Neural progenitor cell (in vitro differentiated cells): Measurements from ENCODE around the gene KRTAP9-9. TPM values are rescaled to one million over a fixed set of nuclear protein-coding genes. Genes with fewer than 3 reads are reported as not detected.
"Not testable (repeated sequence)": the region's sequence is repeated elsewhere in the genome, so short reads cannot be mapped to it uniquely, and the experiment has no call there.

Experiments used
- DNase-seq: peaks from one replicate; pipeline ENCODE4 v3.0.0-alpha.2; 2016; ENCODE audit warnings: low spot score
- H2AFZ ChIP-seq: fragments of 200-600 bp; sonication (generic); replicated peaks from 2 replicates; pipeline ENCODE4 v1.6.1; 2016; ENCODE audit warnings: antibody characterized with exemption
- H3F3A ChIP-seq: fragments of 200-600 bp; sonication (generic); 2 replicates; pipeline ENCODE4 v1.6.1; 2016; ENCODE audit warnings: antibody characterized with exemption, low read depth
- H3K27ac ChIP-seq: fragments of 200-600 bp; sonication (generic); 2 replicates; pipeline ENCODE4 v1.5.1; 2016; ENCODE audit warnings: mild to moderate bottlenecking
- H3K27me3 ChIP-seq: fragments of 200-600 bp; sonication (generic); 2 replicates; pipeline ENCODE4 v1.6.1; 2016; ENCODE audit warnings: mild to moderate bottlenecking, moderate library complexity
- H3K36me3 ChIP-seq: fragments of 200-600 bp; sonication (generic); 2 replicates; pipeline ENCODE4 v1.5.1; 2016
- H3K4me1 ChIP-seq: fragments of 200-600 bp; sonication (generic); 2 replicates; pipeline ENCODE4 v1.6.1; 2016; ENCODE audit warnings: mixed run types
- H3K4me2 ChIP-seq: fragments of 200-600 bp; sonication (generic); 2 replicates; pipeline ENCODE4 v1.6.1; 2016
- H3K4me3 ChIP-seq: fragments of 200-600 bp; sonication (generic); 2 replicates; pipeline ENCODE4 v1.5.1; 2016
- H3K79me2 ChIP-seq: fragments of 200-600 bp; sonication (generic); 2 replicates; pipeline ENCODE4 v1.6.1; 2016; ENCODE audit warnings: low read depth
- H3K9ac ChIP-seq: fragments of 200-600 bp; sonication (generic); 2 replicates; pipeline ENCODE4 v1.6.1; 2016
- H3K9me3 ChIP-seq: fragments of 200-600 bp; sonication (generic); 2 replicates; pipeline ENCODE4 v1.5.1; 2016; ENCODE audit warnings: low read depth
- H4K20me1 ChIP-seq: fragments of 200-600 bp; sonication (generic); 2 replicates; pipeline ENCODE4 v1.6.1; 2016; ENCODE audit warnings: low read depth
- H3K27ac Mint-ChIP-seq: 3 replicates; pipeline ENCODE4 v1.8.0; 2021; ENCODE audit warnings: mixed read lengths
- H3K27me3 Mint-ChIP-seq: 2 replicates; pipeline ENCODE4 v1.8.0; 2022; ENCODE audit warnings: low read depth, mild to moderate bottlenecking, inconsistent platforms, moderate library complexity, mixed read lengths; ENCODE audit not compliant: insufficient read depth
- H3K36me3 Mint-ChIP-seq: 3 replicates; pipeline ENCODE4 v1.8.0; 2021; ENCODE audit warnings: mixed read lengths
- H3K4me1 Mint-ChIP-seq: 3 replicates; pipeline ENCODE4 v1.8.0; 2021; ENCODE audit warnings: mixed read lengths
- H3K4me3 Mint-ChIP-seq: 3 replicates; pipeline ENCODE4 v1.8.0; 2021; ENCODE audit warnings: mild to moderate bottlenecking, moderate library complexity, mixed read lengths
- H3K9me3 Mint-ChIP-seq: 3 replicates; pipeline ENCODE4 v1.8.0; 2020; ENCODE audit warnings: mixed read lengths
- EZH2 ChIP-seq: fragments of 200-600 bp; sonication (generic); IDR thresholded peaks from 2 replicates; pipeline ENCODE4 v1.6.1; 2017; ENCODE audit warnings: antibody characterized with exemption, mild to moderate bottlenecking, moderate library complexity
- EZH2phosphoT487 ChIP-seq: fragments of 200-600 bp; sonication (generic); IDR thresholded peaks from 2 replicates; pipeline ENCODE4 v1.6.1; 2017; ENCODE audit warnings: antibody characterized with exemption
- total RNA-seq: library from RNA; depleted of rRNA; stranded (reverse); fragments of >200 nt; gene quantifications from 2 replicates; pipeline ENCODE4 v1.2.3, GENCODE V29; 2015; ENCODE audit warnings: low replicate concordance
- TF ChIP-seq, protein P1 (sequence below): fragments of 200-600 bp; sonication (generic); IDR thresholded peaks from 2 replicates; pipeline ENCODE4 v1.5.1; 2017; ENCODE audit warnings: antibody characterized with exemption, mild to moderate bottlenecking

Gene KRTAP9-9
- total RNA-seq, 1 donor from 2014 or later = not detected

DNA sequence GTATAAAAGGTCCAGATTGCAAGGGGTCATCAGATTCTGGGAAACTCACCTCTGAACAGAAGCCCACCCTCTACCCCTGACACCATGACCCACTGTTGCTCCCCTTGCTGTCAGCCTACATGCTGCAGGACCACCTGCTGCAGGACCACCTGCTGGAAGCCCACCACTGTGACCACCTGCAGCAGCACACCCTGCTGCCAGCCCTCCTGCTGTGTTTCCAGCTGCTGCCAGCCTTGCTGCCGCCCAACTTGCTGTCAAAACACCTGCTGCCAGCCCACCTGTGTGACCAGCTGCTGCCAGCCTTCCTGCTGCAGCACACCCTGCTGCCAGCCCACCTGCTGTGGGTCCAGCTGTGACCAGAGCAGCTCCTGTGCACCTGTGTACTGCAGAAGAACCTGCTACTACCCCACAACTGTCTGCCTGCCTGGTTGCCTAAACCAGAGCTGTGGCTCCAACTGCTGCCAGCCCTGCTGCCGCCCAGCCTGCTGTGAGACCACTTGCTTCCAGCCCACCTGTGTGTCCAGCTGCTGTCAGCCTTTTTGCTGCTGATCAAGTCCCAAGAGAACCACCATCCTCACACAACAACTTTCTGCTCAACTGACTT lies 5.4 kb upstream of the KRTAP9-9 start, which contains the start of gene KRTAP9-4:
Gene KRTAP9-4 (plus strand): TSS at position 51 of the 604 bp plus-strand sequence. CDS start 34 bp downstream, at position 85.
- H3K9me3 ChIP-seq, H3K9ac ChIP-seq, H3K4me1 ChIP-seq, H3K36me3 ChIP-seq, H3K4me3 ChIP-seq, H3K79me2 ChIP-seq, H3K27me3 ChIP-seq, H3K27ac ChIP-seq, H3K27me3 Mint-ChIP-seq, H3K9me3 Mint-ChIP-seq, H2AFZ ChIP-seq, H3F3A ChIP-seq, DNase-seq, H3K4me2 ChIP-seq, H3K36me3 Mint-ChIP-seq, H3K27ac Mint-ChIP-seq, H3K4me3 Mint-ChIP-seq, H4K20me1 ChIP-seq, H3K4me1 Mint-ChIP-seq: not testable (repeated sequence)

DNA sequence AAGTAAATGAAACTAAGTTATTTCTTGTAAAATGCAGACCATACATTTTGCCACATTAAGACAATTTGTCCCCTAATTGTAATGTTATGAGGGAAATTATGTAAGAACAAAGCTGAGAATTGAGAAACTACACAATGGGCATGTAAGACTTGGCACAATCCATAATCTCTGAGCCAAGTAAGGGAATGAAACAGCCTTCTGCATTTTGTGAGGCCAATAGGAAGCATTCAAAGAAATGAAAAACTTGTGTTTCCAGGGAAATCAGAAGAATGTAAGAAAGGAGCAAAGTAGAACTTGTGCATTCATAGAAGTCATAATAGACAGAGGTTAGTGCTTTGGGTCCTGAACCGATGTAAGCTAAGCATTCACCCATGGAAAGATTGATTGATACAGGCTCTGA lies 3.9 kb upstream of the KRTAP9-9 start:
- no peaks in the 10 kb centered on the region for H3K36me3 Mint-ChIP-seq
- Histone ChIP-seq H3K79me2 (no peaks in the 10 kb centered on the region), H3F3A (no peaks in the 10 kb centered on the region), H3K9me3 (no peaks in the 10 kb centered on the region), H3K4me2 (no peak overlapping the region), H3K4me3 (no peak overlapping the region), H3K9ac (no peak overlapping the region), H3K27me3 (no peaks in the 10 kb centered on the region), H2AFZ (no peak overlapping the region), H3K27ac (no peak overlapping the region), H3K36me3 (no peaks in the 10 kb centered on the region), H4K20me1 (no peaks in the 10 kb centered on the region), H3K4me1 (no peaks in the 10 kb centered on the region)
- peaks cover 13% of the 10 kb centered on the region for H3K27me3 Mint-ChIP-seq
- TF ChIP-seq EZH2 (no peak), EZH2phosphoT487 (no peak)
- TF ChIP-seq, protein P1, sequence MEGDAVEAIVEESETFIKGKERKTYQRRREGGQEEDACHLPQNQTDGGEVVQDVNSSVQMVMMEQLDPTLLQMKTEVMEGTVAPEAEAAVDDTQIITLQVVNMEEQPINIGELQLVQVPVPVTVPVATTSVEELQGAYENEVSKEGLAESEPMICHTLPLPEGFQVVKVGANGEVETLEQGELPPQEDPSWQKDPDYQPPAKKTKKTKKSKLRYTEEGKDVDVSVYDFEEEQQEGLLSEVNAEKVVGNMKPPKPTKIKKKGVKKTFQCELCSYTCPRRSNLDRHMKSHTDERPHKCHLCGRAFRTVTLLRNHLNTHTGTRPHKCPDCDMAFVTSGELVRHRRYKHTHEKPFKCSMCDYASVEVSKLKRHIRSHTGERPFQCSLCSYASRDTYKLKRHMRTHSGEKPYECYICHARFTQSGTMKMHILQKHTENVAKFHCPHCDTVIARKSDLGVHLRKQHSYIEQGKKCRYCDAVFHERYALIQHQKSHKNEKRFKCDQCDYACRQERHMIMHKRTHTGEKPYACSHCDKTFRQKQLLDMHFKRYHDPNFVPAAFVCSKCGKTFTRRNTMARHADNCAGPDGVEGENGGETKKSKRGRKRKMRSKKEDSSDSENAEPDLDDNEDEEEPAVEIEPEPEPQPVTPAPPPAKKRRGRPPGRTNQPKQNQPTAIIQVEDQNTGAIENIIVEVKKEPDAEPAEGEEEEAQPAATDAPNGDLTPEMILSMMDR = no peak
- H3K9me3 Mint-ChIP-seq = no peaks in the 10 kb centered on the region
- no peak overlapping the region for H3K27ac Mint-ChIP-seq
- no peak for DNase-seq
- no peak overlapping the region for H3K4me3 Mint-ChIP-seq
- no peaks in the 10 kb centered on the region for H3K4me1 Mint-ChIP-seq

DNA sequence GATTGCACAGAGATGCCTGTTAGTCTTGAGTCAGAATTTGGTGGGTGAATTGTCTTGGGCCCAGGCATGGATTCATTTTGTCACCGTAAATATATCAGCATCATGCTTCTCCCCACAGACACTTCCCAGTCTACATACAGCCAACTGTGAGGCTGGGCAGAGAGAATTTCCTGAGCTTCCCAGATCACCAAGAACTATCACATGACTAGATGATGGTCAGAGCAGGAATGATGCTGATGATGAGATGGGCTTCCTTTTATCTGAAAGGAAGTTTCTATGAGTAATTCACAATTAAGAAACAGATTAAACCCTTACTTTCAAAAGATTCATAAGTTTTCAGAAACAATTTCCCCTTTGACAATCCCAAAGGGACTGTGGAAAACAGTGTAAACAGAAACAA lies 323 bp upstream of the KRTAP9-9 start:
- Mint-ChIP-seq H3K27ac (no peak overlapping the region), H3K4me3 (no peak overlapping the region), H3K4me1 (no peaks in the 10 kb centered on the region), H3K36me3 (no peaks in the 10 kb centered on the region), H3K9me3 (no peaks in the 10 kb centered on the region), H3K27me3 (peaks cover 7% of the 10 kb centered on the region)
- H3K9me3 ChIP-seq = no peaks in the 10 kb centered on the region
- no peaks in the 10 kb centered on the region for H4K20me1 ChIP-seq
- no peaks in the 10 kb centered on the region for H3K36me3 ChIP-seq
- H3K4me1 ChIP-seq = no peaks in the 10 kb centered on the region
- no peak overlapping the region for H3K4me3 ChIP-seq
- H3K27me3 ChIP-seq = no peaks in the 10 kb centered on the region
- no peak overlapping the region for H3K4me2 ChIP-seq
- no peaks in the 10 kb centered on the region for H3F3A ChIP-seq
- no peaks in the 10 kb centered on the region for H3K79me2 ChIP-seq
- H2AFZ ChIP-seq = no peak overlapping the region
- H3K9ac ChIP-seq = no peak overlapping the region
- H3K27ac ChIP-seq = no peak overlapping the region
- no peak for TF ChIP-seq EZH2phosphoT487
- TF ChIP-seq, protein P1 = no peak
- TF ChIP-seq EZH2 = no peak
- DNase-seq = no peak

DNA sequence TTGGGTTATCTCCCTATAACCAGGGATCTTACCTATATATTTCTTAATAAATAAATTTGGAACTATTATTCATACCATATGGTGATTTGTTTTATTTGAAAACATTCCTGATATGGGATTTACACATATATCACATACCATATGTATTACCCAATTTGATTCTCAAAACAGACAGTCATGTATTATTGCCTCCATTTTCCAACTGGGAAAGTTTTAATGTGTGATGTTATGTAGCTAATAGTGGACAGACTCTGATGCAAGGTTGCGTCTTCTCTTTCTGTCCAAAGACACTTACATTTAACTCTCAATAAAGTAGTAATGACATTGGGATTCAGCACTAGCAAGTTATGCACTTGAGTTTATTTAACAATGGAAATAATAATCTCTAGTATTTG lies 1.1 kb downstream of the KRTAP9-9 start:
- no peak overlapping the region for H3K4me3 Mint-ChIP-seq
- H3K27me3 Mint-ChIP-seq = peaks cover 7% of the 10 kb centered on the region
- no peaks in the 10 kb centered on the region for H3K36me3 Mint-ChIP-seq
- H3K27ac Mint-ChIP-seq = no peak overlapping the region
- H3K9me3 Mint-ChIP-seq = no peaks in the 10 kb centered on the region
- Histone ChIP-seq H3K4me1 (no peaks in the 10 kb centered on the region), H3K27me3 (no peaks in the 10 kb centered on the region), H3K4me2 (no peak overlapping the region), H3K9me3 (no peaks in the 10 kb centered on the region), H3K4me3 (no peak overlapping the region), H3K79me2 (no peaks in the 10 kb centered on the region), H3F3A (no peaks in the 10 kb centered on the region), H3K36me3 (no peaks in the 10 kb centered on the region), H2AFZ (no peak overlapping the region), H3K9ac (no peak overlapping the region), H3K27ac (no peak overlapping the region), H4K20me1 (no peaks in the 10 kb centered on the region)
- no peaks in the 10 kb centered on the region for H3K4me1 Mint-ChIP-seq
- TF ChIP-seq, protein P1 = no peak
- TF ChIP-seq EZH2 = no peak
- no peak for TF ChIP-seq EZH2phosphoT487
- DNase-seq = no peak
